Spinal cord (tissue), 10 donors: Measurements from ENCODE around the gene EXOC3. TPM values are rescaled to one million over a fixed set of nuclear protein-coding genes. Genes with fewer than 3 reads are reported as not detected.

Experiments used
- DNase-seq, 6 donors: peaks; one replicate each; pipeline versions ENCODE4 v3.0.0 to v3.0.0-alpha.2; 2013 to 2015; ENCODE audit warnings: low spot score in 6 of 6, low read depth in 4 of 6
- H3K27ac ChIP-seq: one replicate; pipeline ENCODE4 v1.5.1; 2013; ENCODE audit warnings: low read depth, low read length, control low read depth
- H3K27me3 ChIP-seq: one replicate; pipeline ENCODE4 v1.6.1; 2013; ENCODE audit warnings: low read length; ENCODE audit not compliant: control insufficient read depth, insufficient read depth
- H3K36me3 ChIP-seq: one replicate; pipeline ENCODE4 v1.6.1; 2013; ENCODE audit warnings: low read length; ENCODE audit not compliant: control insufficient read depth, insufficient read depth
- H3K4me1 ChIP-seq: one replicate; pipeline ENCODE4 v1.6.1; 2013; ENCODE audit warnings: low read length; ENCODE audit not compliant: control insufficient read depth, insufficient read depth
- H3K4me3 ChIP-seq: one replicate; pipeline ENCODE4 v1.5.1; 2013; ENCODE audit warnings: low read depth, low read length, control low read depth
- H3K9me3 ChIP-seq: one replicate; pipeline ENCODE4 v1.6.1; 2013; ENCODE audit warnings: low read length; ENCODE audit not compliant: control insufficient read depth, insufficient read depth
- WGBS: methylation state at CpG from one replicate; pipeline ENCODE4 v1.1.5; 2013; ENCODE audit warnings: missing lambda C conversion rate; ENCODE audit not compliant: insufficient coverage; 5-methylcytosine and 5-hydroxymethylcytosine counted together
- polyA plus RNA-seq, 2 donors: library from polyadenylated mRNA; unstranded; fragments of 120-200 nt; gene quantifications; one replicate each; pipeline ENCODE4 v1.2.1, GENCODE V29; 2013; ENCODE audit not compliant: insufficient read length in 2 of 2
- total RNA-seq, 2 donors: library from RNA; depleted of rRNA in 1 of 2; stranded (reverse); fragments of 120-200 nt in 1 of 2; fragments of >200 nt in 1 of 2; gene quantifications; one replicate each; pipeline versions ENCODE4 v1.2.3 to v1.2.4, GENCODE V29; 2013 to 2014
- donor health status: healthy.

EXOC3 gene
- total and polyA plus RNA-seq, 4 donors, result 29.7 to 68.6 (median 53.0) TPM

DNA sequence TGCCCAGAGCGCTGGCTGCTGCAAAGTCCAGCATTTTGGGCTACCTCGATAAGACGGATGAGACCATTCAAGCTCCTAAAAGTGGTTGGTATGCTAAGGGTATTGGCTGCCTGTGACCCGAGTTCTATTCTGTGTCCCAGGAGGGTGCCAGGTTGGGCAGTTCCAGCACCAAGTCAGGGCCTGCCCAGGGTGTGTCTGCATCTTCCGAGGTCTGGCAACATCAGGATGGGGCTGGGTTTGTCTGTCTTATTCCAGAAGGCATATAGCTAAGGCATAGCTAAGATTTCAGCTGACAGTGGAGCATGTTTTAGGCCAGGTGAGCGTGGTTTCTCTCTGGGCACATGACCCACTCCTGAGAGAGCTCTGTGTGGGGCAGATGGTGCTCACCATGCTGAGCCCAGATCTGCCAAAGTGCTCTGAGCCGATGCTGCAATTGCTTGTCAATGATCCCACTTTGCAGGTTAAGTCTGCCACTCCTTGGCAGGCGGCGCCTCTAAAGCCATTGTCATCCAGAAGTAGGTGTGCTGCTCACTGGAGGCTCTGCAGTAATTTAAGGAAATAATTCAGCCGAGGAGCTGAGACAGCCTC is 73.5 kb downstream of the EXOC3 start:
- DNase-seq, result no peak
- WGBS, result 77% methylated on average over 10 of the region's 10 CpGs
- H3K27ac ChIP-seq, result no peak overlapping the region
- H3K4me3 ChIP-seq, result no peak overlapping the region
- no peaks in the 10 kb centered on the region for H3K36me3 ChIP-seq
- H3K4me1 ChIP-seq, result peaks cover 19% of the 10 kb centered on the region
- peaks cover 2% of the 10 kb centered on the region for H3K9me3 ChIP-seq
- H3K27me3 ChIP-seq, result peaks cover 25% of the 10 kb centered on the region

Other genes with a start within 250 kb of the EXOC3 start
- 1 to 10 TPM; 7.8 to 8.9 TPM for gene CCDC127, start 225.0 kb upstream of the EXOC3 start, total RNA-seq
- gene CCDC127, start 225.0 kb upstream of the EXOC3 start, polyA plus RNA-seq, result 10 to 100 TPM; 16.4 to 21.0 TPM
- gene SDHA, start 224.9 kb upstream of the EXOC3 start, total RNA-seq, result 100 to 1,000 TPM; 113 to 127 TPM
- gene SDHA, start 224.9 kb upstream of the EXOC3 start, polyA plus RNA-seq, result 100 to 1,000 TPM; 144 to 166 TPM
- gene PDCD6, start 171.5 kb upstream of the EXOC3 start, total RNA-seq, result 100 to 1,000 TPM in 1 of 2 donors, 10 to 100 TPM in 1; 85.2 to 160 TPM
- gene PDCD6, start 171.5 kb upstream of the EXOC3 start, polyA plus RNA-seq, result 100 to 1,000 TPM; 140 to 151 TPM
- 1 to 10 TPM; 2.8 to 3.4 TPM for gene AHRR, start 121.5 kb upstream of the EXOC3 start, total RNA-seq
- 1 to 10 TPM; 4.3 to 5.5 TPM for gene AHRR, start 121.5 kb upstream of the EXOC3 start, polyA plus RNA-seq
- 1 to 10 TPM; 2.3 to 3.1 TPM for gene SLC9A3, start 81.3 kb downstream of the EXOC3 start, total RNA-seq
- 1 to 10 TPM; 5.6 to 7.2 TPM for gene SLC9A3, start 81.3 kb downstream of the EXOC3 start, polyA plus RNA-seq
- gene CEP72, start 169.2 kb downstream of the EXOC3 start, total RNA-seq, result 1 to 10 TPM; 3.5 to 6.1 TPM
- 10 to 100 TPM; 12.1 TPM for gene CEP72, start 169.2 kb downstream of the EXOC3 start, polyA plus RNA-seq